Measurements from ENCODE around the gene OR2T1. TPM values are rescaled to one million over a fixed set of nuclear protein-coding genes. Genes with fewer than 3 reads are reported as not detected.

OR2T1 gene, protein sequence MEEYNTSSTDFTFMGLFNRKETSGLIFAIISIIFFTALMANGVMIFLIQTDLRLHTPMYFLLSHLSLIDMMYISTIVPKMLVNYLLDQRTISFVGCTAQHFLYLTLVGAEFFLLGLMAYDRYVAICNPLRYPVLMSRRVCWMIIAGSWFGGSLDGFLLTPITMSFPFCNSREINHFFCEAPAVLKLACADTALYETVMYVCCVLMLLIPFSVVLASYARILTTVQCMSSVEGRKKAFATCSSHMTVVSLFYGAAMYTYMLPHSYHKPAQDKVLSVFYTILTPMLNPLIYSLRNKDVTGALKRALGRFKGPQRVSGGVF
- not detected in 2 replicates for polyA plus RNA-seq (2012; rRNA removed)
- polyA plus RNA-seq (2012; cell fraction: cytosol; rRNA removed): not detected in 2 replicates
- not detected in 2 replicates for polyA plus RNA-seq (2012; cell fraction: nucleus; rRNA removed)

DNA sequence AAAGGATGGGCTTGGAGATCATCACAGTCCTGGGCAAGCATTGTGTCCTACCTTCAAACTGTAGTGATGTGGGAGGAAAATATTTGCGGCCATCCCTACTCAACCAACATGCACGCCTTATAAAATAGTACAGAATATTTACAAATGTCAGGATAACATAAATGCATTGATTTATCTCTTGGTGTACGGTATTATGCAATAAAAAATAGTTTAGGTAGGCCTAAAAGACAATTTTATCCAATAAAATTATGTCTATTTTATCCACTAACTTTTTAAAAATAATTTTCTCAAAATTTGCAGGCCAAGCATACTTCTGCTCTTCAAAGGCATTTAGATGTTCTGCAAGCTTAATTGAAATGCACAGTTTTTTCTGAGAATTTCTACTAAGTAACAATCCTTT lies at the start of gene OR2T1:
Gene OR2T1 (plus strand): TSS at position 301 of the 400 bp plus-strand sequence. CDS start 3,100 bp downstream, outside the sequence.
- Histone ChIP-seq H3K36me3 (replicated peaks in 1 of 2; ENCODE audit: control insufficient read depth in 1 of 2, insufficient read depth in 2 of 2, low read length in 1 of 2) (no peaks in the 10 kb centered on the region), H3K4me3 (ENCODE audit: low read depth in 2 of 2, low read length in 1 of 2) (no peak within 1 kb of the TSS), H3K4me1 (ENCODE audit: control insufficient read depth in 1 of 2, insufficient read depth in 2 of 2, low read depth in 1 of 2, low read length in 1 of 2) (no peaks in the 10 kb centered on the region), H3K9ac (no peak within 1 kb of the TSS), H4K20me1 (ENCODE audit: insufficient read depth) (no peaks in the 10 kb centered on the region), H2AFZ (ENCODE audit: low read depth) (no peak within 1 kb of the TSS), H3K9me2 (no peaks in the 10 kb centered on the region), H3F3A (replicated peaks; ENCODE audit: insufficient read depth) (no peaks in the 10 kb centered on the region), H3K4me2 (no peak within 1 kb of the TSS), H3K9me3 (no peaks in the 10 kb centered on the region), H3K27ac (ENCODE audit: low read depth in 2 of 2, low read length in 1 of 2) (no peak within 1 kb of the TSS), H3K79me2 (ENCODE audit: insufficient read depth) (no peaks in the 10 kb centered on the region), H3K27me3 (ENCODE audit: insufficient read depth) (no peaks in the 10 kb centered on the region)
- 2% methylated on average over 3 of the region's 3 CpGs for WGBS (ENCODE audit: low lambda C conversion rate)
- POLR2A ChIA-PET: no interaction called here
- CTCF ChIA-PET: no interaction called here
- DNase-seq: no peak
- no peak for TF ChIP-seq CHD2 (IDR thresholded peaks at IDR 0.05; ENCODE audit: low read length, partially characterized antibody)
- no peak for TF ChIP-seq NRF1 (IDR thresholded peaks at IDR 0.05; ENCODE audit: low read depth, low read length)
- TF ChIP-seq TAF1 (IDR thresholded peaks at IDR 0.05; ENCODE audit: borderline replicate concordance, low read depth, low read length): no peak
- no peak for TF ChIP-seq FOSL2 (IDR thresholded peaks at IDR 0.05; ENCODE audit: borderline replicate concordance, low read depth)
- no peak for TF ChIP-seq FOXM1 (IDR thresholded peaks at IDR 0.05; ENCODE audit: low read depth)
- TF ChIP-seq CTCF (IDR thresholded peaks at IDR 0.05): no peak
- TF ChIP-seq, protein P1, sequence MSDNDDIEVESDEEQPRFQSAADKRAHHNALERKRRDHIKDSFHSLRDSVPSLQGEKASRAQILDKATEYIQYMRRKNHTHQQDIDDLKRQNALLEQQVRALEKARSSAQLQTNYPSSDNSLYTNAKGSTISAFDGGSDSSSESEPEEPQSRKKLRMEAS (IDR thresholded peaks at IDR 0.05; ENCODE audit: low read depth): no peak
- no peak for TF ChIP-seq MXI1 (IDR thresholded peaks at IDR 0.05; ENCODE audit: low read depth, low read length)
- TF ChIP-seq YY1 (IDR thresholded peaks at IDR 0.05; ENCODE audit: low read depth): no peak
- TF ChIP-seq RFX5 (IDR thresholded peaks at IDR 0.05; ENCODE audit: low read length): no peak
- TF ChIP-seq, protein P2, sequence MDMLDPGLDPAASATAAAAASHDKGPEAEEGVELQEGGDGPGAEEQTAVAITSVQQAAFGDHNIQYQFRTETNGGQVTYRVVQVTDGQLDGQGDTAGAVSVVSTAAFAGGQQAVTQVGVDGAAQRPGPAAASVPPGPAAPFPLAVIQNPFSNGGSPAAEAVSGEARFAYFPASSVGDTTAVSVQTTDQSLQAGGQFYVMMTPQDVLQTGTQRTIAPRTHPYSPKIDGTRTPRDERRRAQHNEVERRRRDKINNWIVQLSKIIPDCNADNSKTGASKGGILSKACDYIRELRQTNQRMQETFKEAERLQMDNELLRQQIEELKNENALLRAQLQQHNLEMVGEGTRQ (IDR thresholded peaks at IDR 0.05; ENCODE audit: borderline replicate concordance, low read depth, low read length): no peak
- TF ChIP-seq MEF2A (IDR thresholded peaks at IDR 0.05; ENCODE audit: borderline replicate concordance, low read depth): no peak
- TF ChIP-seq PBX3 (IDR thresholded peaks at IDR 0.05): no peak
- no peak for TF ChIP-seq SIN3A (IDR thresholded peaks at IDR 0.05; ENCODE audit: borderline replicate concordance, low read depth, low read length)
- no peak for TF ChIP-seq FOXJ3 (CRISPR knock-in tag; IDR thresholded peaks at IDR 0.05)
- TF ChIP-seq JUND (IDR thresholded peaks at IDR 0.05): no peak
- TF ChIP-seq GABPA (IDR thresholded peaks at IDR 0.05; ENCODE audit: low read depth): no peak
- TF ChIP-seq NFIC (IDR thresholded peaks at IDR 0.05; ENCODE audit: borderline replicate concordance): no peak
- TF ChIP-seq TEAD4 (IDR thresholded peaks at IDR 0.05; ENCODE audit: borderline replicate concordance, insufficient read depth): no peak
- no peak for TF ChIP-seq TCF12 (IDR thresholded peaks at IDR 0.05)
